Stimulated activated CD4-positive, alpha-beta T cell treated with anti-CD3 and anti-CD28 coated beads, TNF-alpha, amount 100 ng/mL, for 48 hours (primary cell): Measurements from ENCODE around the gene LRBA.
A peak's percentile ranks its signal among the peaks of the same experiment; 100 is the strongest.
"Not testable (repeated sequence)": the region's sequence is repeated elsewhere in the genome, so short reads cannot be mapped to it uniquely, and the experiment has no call there.

Experiments used
- DNase-seq, 3 donors: peaks; one replicate each; pipeline ENCODE4 v3.0.0-alpha.2; 2020; ENCODE audit warnings: low read depth in 3 of 3

LRBA gene, protein sequence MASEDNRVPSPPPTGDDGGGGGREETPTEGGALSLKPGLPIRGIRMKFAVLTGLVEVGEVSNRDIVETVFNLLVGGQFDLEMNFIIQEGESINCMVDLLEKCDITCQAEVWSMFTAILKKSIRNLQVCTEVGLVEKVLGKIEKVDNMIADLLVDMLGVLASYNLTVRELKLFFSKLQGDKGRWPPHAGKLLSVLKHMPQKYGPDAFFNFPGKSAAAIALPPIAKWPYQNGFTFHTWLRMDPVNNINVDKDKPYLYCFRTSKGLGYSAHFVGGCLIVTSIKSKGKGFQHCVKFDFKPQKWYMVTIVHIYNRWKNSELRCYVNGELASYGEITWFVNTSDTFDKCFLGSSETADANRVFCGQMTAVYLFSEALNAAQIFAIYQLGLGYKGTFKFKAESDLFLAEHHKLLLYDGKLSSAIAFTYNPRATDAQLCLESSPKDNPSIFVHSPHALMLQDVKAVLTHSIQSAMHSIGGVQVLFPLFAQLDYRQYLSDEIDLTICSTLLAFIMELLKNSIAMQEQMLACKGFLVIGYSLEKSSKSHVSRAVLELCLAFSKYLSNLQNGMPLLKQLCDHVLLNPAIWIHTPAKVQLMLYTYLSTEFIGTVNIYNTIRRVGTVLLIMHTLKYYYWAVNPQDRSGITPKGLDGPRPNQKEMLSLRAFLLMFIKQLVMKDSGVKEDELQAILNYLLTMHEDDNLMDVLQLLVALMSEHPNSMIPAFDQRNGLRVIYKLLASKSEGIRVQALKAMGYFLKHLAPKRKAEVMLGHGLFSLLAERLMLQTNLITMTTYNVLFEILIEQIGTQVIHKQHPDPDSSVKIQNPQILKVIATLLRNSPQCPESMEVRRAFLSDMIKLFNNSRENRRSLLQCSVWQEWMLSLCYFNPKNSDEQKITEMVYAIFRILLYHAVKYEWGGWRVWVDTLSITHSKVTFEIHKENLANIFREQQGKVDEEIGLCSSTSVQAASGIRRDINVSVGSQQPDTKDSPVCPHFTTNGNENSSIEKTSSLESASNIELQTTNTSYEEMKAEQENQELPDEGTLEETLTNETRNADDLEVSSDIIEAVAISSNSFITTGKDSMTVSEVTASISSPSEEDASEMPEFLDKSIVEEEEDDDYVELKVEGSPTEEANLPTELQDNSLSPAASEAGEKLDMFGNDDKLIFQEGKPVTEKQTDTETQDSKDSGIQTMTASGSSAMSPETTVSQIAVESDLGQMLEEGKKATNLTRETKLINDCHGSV (N-terminal part only)

DNA sequence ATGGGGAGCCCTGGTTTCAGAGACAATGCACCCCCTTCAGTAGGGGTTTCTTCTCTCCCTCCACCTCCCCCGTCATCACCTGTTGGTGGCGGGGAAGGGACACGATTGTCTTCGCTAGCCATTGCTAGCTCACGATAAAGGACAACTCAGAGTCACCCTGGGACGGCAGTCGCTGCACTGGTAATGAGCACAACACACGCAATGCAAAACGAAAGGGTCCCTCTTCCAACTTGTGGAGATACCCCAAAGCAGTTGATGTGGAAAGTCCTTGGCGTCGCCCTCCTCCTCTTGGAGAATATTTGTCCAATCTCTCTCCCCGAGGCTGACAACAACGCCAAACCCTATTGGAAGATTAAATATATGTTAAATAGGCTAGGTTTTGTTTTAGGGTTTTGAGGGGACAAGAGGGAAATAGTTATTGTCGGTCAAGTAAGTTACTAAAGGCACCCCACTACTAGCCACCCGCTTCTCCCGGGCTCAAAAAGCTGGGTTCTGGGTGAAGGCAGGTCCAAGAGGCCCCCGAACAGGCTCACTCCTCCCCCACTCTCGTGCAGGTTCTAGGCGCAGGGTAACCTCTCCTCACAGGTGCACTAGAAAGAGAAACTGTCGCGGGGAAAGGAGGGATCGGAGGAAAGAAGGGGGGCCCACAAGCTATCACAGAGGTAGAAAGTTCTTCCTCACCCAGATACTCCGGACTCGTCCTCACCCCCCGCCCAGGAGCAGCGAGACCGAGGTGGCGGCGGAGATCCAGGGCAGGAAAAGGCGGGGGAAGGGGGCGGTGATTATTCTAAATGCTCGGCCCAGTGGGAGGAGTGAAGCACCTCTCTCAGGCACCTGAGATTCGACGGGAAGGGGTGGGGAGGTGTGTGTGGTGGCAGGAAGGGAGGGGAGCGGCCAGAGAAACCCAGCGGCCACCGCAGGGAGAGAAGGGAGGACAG, at the start of gene LRBA:
TSS of gene LRBA (minus strand) at position 764 of the 938 bp plus-strand sequence. CDS start at position 122, 642 bp downstream.
- peak; percentile 58 to 85 (median 70) for DNase-seq

DNA sequence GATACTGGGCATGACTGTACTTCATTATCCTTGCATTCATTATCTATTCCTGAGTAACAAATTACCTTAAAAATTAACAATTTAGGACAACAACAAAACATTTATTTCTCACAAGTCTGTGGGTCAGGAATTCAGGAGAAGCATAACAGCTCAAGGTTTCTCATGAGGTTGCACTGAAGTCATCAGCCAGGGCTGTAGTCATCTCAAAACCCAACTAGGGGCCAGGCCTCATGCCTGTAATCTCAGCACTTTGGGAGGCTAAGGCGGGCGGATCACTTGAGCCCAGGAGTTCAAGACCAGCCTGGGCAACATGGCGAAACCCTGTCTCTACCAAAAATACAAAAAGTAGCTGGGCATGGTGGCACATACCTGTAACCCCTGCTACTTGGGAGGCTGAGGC, 48.1 kb upstream of the LRBA start:
- not testable (repeated sequence) for DNase-seq

DNA sequence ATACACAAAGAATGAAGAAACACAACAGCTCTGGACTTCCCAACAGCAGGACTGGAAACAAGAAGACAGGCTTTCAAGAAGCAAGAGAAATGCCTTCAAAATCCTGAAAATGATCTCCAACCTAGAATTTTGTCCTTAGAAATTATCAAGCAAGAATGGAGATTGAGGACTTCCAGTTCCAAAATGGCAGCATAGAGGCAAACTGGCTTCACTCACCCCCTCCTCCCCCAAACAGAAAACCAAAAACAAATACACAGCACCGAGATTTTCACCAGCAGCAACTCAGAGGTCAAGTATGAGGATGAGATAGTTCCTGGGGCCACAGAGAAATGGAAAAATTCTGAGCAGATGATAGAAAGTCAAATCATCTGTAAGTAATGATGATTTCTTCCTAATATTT, 40.5 kb upstream of the LRBA start:
- no peak for DNase-seq

DNA sequence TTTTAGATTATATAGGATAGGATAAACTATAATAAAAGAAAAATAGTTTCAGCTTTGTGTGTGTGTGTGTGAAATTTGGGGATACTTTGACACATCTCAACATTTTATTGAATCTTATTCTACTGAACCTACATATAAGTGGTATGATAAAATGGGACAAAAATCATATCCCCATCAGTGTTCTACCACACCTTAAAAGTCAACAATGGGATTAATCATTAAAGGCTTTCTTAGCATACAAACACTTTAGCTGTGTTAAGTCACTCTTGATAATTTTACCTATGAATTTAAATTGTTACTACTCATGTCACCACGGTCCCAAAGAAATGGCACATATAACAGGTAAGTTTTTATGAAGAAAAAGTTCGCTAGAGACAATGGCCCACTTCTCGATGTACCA, 37.7 kb upstream of the LRBA start:
- no peak for DNase-seq

DNA sequence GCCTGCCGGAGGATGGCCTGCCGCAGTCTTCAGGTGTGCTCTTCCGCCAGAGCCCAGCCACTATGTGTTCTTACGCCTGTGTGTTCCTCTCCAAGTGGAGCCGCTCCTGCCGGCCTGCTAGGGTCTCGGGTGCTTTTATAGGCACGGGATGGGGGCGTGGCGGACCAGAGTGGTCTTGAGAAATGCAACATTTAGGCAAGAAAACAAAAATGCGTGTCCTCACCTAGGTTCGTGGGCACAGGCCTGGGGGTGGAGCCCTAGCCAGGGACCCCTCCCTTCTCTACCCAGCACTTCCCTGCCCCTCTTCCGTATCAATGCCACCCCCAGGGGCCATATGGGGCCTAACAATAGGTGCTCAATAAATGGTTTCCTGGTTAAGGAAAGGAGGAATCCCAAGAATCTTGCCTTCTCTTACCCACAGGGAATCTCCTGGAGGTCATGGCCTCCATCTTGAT, 34.4 kb upstream of the LRBA start:
- no peak for DNase-seq

DNA sequence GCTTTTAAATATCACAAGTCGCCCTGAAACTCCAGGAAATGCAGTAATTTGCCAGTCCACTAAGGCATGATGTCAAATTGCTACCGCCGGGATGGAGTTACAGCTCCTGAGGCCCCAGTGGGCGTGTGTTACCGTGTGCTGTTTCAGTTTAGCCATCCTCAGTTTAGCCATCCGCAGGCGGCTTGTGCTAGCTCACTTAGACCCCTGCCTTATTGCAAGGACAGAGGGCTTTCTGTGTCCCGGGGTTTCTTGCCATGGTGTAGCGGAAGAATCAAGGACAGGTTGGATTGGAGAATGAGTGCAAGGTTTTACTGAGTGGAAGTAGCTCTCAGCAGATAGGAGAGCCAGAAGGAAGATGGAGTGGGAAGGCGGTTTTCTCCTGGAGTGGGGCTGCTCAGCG, 33.8 kb upstream of the LRBA start:
- DNase-seq = no peak

DNA sequence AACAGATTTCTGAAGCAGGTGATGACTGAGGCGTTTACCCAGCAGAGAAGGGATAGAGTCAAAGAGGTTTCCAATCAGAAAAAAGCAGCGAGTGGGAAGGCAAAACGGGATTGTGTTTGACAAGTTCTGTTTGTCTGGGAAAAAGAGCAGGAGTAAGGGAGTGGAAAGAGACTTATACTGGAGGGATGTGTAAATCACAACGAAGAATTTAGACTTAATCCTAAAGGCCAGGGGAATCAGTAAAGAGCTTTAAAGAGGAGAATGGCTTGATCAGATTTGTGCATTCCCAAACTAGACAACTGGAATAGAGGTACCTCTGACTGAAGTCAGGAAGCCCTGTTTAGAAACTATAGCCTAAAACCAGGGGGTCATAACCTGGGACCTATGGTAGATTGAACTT, 31.5 kb upstream of the LRBA start:
- DNase-seq = no peak

DNA sequence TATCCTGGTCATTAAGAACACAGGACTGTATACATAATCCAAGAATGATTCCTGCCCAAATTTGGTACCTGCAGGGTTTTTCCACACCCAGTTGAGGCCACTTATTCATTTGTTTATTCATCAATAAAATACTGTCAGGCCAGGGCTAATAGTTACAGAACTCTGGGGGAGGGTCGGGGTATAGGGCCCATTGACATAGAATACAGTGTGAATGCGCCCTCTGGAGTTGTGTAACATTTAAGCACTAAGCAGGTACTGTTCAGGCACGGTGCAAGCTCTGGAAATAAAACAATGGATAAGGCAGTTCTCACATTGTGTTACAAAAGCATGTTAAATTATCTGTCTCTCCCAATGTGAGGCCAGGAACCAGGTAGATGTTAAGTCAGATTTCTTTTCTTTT, 30.8 kb upstream of the LRBA start:
- no peak for DNase-seq

DNA sequence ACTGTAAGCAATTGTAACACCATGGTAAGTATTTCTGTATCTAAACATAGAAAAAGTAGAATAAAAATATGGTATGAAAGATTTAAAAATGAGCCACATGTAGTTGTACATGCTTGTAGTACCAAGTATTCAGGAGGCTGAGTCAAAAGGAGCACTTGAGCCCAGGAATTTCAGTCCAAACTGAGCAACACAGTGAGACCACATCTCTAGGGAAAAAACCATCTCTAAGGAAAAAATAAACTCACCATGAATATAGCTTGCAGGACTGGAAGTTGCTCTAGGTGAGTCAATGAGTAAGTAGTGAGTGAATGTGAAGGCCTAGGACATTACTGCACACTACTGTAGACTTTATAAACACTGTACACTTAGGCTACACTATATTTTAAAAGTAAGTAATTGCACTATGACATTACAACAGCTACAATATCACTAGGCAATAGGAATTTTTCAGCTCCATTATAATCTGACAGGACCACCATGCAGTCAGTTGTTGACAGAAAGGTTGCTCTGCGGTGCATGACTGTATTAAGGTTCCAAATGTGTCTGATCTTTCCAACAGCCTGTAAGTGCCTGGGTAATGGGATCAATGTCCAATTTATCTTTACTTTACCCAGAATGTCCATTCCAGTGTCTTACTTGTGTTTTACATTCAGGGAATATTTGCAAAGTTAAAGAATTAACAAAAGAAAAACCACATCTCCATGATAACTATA, 28.9 kb upstream of the LRBA start:
- DNase-seq = no peak

DNA sequence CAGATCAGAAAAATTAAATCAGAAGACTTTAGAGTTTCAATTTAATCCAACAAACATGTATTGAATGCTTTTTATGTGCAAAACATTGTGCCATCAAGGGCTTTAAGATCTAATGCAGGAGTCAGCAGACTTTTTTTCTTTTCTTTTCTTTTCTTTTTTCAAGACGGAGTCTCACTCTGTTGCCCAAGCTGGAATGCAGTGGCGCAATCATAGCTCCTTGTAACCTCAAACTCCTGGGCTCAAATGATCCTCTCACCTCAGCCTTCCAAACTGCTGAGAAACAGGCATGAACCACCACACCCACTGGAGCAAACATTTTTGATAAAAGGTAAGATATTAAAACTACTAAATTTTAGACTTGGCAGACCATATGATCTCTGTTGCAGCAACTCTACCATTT, 24.6 kb upstream of the LRBA start:
- DNase-seq = no peak

DNA sequence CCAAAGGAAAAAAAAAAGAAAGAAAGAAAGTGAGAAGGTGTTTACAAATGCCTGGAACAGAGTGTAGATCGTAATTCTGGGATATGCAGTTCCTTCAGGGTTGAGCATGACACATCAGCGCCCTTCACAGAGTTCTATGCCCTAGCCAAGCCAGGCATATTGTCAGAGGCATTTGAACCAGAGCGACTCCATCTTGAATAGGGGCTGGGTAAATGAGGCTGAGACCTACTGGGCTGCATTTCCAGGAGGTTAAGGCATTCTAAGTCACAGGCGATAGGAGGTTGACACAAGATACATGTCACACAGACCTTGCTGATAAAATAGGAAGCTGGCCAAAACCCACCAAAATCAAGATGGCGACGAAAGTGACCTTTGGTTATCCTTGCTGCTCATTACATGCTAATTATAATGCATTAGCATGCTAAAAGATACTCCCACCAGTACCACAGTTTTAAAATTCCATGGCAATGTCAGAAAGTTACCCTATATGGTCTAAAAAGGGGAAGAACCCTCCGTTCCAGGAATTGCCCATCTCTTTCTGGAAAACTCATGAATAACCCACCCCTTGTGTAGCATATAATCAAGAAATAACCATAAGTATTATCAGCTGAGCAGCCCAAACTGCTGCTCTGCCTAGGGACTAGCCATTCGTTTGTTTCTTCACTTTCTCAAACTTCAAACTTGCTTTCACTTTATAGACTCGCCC, 23.5 kb upstream of the LRBA start:
- no peak for DNase-seq

DNA sequence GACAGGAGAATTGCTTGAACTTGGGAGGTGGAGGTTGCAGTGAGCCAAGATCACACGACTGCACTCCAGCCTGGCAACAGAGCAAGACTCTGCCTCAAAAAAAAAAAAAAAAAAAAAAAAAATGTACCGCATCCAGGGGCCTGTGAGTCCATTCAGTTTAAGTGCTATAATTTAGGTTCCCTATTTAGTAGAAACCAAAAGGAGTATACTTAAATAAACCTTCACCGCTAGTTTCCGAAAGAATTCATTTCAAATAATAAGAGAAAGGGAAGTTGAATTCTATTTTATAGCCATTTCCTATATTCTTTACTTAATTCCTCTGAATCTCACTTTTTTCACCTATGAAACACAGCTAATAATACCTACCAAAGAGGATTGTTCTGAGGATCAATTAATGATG, 20.8 kb upstream of the LRBA start:
- no peak for DNase-seq

DNA sequence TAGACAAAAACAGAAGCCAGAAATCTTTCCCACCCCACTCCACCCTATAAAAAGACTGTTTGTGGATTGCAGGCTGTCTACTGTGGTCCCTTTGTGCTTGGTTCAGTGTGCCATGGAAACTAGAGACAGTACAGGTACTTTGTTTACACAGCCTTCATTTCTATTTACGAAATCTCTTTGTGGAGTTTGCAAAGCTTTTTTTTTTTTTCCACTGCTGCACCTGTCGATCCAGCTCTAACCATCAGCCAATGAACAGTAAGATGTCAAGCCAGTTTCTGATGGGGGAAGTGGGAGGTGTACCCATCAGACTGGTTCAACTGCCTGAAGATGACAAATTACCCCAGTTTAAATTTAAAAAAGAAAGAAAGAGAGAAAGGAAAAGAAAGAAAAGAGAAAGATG, 20.2 kb upstream of the LRBA start:
- no peak for DNase-seq

DNA sequence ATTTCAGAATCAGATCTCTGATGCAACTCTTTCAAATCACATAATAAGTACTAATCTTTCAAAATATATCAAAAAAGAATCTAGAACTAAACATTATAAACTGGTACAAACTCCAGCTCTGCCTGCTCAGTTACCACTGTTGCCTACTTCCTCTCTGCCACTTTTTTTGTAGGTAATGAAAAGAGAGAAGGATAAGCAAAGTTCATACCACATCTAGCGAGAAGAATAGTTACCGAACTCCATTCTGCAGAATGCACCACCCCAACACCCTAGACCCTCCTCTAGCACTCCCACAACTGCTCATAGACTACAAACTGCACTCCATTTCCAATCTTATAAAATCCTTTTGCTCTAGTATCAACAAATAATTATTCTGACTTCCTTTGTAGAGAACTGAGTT, 19.7 kb upstream of the LRBA start:
- no peak for DNase-seq

DNA sequence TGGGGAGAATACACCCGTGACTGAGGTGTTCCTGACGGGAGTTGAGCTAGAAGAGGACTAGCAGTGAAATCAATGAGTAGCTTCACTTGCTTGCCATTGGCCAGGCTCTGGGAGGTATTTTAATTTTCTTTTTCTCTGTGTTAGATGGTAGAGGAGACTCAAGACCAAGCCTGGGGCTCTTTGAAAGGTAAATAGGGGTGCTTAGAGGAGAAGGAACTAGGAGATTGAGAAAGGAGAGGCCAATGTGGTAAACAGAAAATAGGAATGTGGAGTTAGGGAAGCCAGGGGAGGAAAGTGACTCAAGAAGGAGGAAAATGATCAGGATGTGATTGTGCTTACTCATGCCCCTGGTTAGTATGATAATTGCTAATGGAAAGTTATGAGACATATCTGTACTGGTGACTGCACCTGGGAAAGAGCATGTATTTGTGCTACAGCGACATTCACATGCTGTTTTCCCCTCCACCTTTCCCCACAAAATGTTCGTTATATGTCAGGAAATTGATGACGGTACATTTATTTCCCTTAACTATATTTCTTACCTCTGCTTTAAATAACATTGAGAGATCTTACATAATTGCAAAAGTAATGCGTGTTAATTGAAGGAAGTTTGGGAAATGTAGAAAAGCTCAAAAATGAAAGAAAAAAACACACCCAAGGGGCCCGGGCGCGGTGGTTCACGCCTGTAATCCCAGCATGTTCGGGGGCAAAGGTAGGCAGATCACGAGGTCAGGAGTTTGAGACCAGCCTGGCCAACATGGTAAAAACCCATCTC, 16.9 kb upstream of the LRBA start:
- DNase-seq = peak in 1 of 3 donors; percentile 21

DNA sequence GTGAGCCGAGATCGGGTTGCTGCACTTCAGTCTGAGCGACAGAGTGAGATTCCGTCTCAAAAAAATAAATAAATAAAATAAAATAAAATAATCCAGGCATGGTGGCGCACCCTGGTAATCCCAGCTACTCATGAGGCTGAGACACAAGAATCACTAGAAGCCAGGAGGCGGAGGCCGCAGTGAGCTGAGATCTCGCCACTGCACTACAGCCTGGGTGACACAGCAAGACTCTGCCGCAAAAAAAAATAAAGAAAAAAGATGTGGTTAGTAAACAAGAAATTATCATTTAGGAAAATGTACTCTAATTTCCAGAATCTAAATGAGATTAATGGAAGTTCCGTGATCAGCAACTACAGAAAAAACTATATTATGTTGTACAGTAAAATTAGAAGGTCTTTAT, 14.5 kb upstream of the LRBA start:
- no peak for DNase-seq

DNA sequence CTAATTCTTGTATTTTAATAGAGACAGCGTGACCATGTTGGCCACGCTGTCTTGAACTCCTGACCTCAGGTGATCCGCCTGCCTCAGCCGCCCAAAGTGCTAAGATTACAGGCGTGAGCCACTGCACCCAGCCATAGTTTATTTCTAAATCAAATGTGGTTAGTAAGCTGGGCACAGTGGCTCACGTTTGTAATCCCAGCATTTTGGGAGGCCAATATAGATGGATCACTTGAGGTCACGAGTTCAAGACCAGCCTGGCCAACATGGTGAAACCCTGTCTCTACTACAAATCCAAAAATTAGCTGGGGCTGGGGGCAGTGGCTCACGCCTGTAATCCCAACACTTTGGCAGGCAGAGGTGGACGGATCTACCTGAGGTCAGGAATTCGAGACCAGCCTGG, 13.9 kb upstream of the LRBA start:
- DNase-seq = not testable (repeated sequence)

DNA sequence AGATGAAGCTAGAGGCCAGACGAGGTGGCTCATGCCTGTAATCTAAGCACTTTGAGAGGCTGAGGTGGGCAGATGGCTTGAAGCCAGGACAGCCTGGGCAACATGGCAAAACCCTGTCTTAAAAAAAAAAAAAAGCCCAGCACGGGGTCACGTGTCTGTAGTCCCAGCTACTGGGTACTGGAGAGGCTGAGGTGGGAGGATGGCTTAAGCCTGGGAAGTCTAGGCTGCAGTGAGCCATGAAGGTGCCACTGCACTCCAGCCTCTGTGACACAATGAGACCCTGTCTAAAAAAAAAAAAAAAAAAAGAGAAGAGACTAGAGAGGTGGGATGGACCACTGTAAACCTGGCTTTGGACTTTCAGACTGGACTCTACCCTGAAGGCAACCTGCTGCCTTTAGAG, 10.7 kb upstream of the LRBA start:
- no peak for DNase-seq

DNA sequence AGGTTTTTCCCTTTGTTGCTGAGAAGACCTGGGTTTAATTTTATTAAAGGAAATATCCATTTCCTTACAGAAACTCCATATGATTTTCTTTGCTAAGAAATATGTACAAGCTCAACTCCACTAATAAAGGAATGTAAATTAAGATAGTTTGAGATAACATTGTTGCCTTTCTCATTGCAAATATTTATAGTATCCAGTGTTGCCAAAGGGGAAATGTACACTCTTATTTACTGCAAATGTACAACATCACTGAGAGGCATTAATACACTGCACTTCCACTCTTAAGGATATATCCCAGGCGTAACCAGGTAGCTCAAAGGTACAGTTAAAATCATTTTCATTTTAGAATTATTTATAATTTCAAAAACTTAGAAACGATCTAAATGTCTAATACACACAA, 7.5 kb upstream of the LRBA start:
- DNase-seq = no peak
